NCI-H226 (cell line): ENCODE measurements around the gene DYRK1A.

Experiments used
- DNase-seq: peaks from one replicate; pipeline ENCODE4 v3.0.0-alpha.2; 2015

The DYRK1A gene

DNA sequence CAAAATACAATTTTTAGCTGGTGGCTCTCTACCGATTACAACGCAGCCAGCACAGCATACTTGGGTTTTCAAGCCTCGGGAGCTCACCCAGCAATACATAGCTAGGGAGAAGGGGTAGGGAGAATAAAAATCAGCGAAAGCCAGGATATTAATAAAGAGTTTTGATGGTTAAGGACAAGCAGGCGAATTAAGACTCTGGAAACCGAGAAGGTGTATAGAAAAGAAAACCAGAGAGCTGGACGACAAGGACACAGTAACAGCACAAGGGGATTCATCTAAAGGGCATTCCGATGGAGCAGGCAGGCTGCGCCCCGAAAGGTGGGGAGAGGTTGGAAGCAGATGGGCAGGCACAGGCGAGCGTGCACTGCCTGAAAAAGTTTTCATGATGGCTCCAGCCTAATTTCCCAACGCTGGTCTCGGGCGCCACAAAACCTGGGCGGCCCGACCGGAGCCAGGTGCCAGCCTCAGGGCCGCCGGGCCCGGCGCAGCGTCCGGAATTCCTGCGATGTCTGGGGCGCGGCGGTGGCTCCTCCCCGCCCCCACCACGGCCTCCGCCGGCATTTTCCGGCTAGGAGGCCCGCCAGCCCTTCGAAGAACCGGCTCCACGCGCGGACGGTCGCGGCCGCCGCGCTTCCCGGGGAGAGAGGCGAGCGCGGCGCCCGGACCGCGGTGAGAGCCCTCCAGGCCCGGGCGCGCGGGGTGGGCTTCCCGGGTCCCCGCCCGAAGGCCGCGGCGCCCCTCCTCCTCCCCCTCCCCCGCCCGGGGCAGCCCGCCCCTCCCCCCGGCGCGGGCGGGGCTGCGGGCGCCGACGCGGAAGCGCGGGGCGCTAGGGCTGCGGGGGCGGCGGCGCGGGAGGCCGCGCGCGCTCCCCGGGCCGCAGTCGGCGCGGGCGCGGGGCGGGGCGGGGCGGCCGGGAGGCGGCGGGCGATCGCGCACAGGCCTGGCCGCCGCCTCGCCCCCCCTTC, 774 bp upstream of the DYRK1A start:
- peak; percentile 70 for DNase-seq

DNA sequence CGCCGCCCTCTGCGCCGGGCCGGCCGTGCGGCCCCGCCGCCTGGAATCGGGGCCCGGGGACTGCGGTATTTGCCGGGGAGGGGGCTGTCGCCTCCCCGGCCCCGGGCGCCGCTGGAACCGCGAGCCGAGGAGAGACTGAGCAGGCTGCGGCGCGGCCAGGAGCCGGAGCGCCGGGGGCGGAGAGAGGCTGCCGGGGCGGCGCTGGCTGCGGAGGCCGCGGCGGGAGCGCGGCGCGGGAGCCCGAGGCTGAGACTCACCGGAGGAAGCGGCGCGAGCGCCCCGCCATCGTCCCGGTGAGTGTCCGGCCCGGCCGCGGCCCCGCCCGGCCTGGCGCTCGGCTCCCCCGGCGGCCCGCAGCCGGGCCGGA, 746 bp downstream of the DYRK1A start:
- no peak for DNase-seq

DNA sequence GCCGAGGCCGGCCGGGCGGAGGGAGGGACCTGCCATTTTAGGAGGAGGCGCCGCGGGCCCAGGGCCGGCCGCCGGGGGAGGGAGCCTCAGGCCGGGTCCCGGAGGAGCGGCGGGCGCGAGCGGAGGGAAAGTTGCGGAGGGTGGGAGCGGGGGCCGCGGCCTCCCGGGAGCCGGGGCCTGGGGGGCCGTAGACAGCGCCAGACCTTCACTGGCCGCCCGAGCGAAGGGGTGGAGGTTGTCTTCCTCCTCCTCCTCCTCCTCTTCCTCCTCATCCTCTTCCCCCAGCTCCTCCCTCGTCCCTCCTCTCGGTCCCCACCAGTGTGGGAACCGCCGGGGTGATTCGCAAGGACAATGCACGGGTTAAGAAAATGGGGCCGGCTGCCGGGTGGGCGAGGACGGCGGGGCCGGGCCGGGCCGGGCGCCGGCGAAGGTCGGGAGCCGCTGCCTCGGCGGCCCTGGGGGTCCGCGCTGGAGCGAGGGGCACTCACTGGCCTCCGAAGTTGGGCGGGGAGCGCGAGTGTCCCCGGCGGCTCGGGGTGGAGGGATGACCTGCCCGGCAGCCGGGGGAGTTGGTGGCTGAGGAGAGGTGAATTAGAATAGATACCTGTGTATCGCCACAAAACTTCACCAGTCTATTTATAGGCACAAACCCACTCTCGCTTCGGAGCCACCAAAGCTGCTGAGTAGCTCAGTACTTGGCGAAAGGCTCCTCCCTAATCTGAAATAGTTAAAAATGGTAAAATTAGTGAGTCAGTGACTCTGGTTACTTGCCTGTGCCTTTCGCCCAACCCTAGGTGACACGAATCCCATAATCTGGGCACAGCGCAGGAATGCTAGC, 1.3 kb downstream of the DYRK1A start:
- DNase-seq = no peak

DNA sequence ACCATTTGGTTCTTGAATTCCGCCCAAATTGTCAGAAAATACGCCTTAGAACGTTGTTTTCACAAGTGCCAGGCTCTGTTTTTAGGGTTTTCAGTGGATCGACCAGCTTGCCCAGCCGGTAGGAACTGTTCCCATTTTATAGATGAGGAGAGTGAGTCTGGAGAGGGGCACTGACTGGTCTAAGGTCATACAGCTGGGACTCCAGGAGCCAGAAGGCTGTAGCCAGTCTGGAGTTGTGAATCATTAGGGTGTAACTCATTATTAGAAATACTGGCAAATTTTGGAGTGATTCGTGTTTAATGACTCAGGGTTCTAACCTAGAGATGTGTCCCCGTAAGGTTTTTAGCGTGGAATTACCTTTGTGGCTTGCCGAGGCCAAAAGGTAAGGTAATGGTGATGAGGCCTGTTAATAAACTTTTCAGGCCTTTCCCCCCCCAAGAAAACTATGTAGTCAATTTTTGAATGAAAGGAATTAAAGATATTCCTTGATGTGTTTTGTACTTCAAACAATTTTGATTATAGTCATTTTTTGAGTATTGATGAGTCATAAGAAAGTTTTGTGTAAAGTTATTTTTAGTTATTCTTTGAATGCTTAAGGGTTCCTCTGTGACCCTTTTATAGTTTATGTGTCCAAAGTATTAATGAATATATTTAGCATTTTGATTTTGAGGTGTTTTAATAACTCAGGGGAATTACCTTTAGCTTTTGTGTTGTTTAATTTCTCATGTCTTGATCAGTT, 2.1 kb downstream of the DYRK1A start:
- peak; percentile 18 for DNase-seq

DNA sequence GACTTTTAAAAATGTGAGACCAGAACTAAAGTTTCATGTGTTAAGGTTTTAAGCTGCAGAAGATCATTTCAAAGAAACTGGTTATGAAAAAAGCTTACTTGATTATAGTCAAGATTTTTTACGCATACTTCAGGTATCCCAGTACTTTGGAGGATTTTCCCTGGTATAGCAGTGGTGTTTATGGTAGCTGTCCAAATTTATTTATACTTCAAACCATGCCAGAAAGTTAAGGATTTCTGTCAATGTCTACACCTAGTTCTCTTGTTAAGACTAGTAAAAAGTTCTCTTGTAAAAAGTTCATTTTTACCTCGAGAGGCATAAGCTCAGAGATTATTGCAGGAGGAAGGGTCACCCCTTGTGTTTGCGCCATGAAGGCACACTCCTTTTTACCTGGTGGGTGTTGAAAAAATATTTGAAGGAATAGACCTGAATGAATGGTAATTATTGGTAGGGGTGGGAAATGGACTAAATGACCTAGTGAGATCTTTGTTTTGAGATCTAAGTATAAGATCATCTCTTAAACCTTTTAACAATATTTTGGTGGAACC, 2.8 kb downstream of the DYRK1A start:
- no peak for DNase-seq

DNA sequence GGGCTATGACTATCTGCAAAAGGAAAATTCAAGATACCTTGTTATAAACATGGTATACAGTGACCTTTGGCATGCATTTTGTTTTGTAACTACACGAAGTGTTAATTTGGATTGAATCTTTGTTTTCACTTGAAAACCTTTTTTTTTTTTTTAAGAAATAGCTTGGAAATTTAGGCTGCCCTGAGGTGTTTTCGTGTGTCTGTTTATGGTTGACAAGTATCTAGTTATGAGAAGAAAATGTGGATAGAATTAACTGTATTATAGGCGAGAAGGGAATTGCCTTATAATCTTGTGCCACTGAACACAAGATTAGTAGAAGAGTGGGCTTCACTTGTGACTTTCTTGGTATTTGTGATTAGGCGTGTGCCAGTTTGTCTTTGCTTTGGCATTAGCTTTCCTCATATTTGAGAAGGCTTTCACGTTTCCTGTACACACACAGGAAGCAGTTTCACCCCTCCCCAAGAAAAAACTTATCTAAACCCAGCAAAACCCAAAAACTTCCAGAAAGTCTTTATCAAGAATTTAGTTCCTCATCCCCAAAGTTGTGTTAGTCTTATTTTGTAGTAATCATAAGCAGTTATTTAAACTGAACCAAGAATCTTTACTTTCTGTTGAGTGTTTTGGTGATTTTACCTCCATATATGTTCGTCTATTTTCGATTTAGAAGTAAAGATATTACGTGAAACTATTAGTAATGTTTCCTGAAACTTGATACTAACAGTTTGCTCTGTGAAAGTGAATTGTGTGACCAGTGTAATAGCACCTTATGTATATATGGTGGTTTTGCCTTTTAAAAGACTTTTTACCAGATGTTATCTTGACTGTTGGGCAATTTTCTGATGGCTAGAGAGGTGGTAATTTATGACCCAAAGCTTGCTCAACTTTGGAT, 3.8 kb downstream of the DYRK1A start:
- DNase-seq = peak; percentile 54

DNA sequence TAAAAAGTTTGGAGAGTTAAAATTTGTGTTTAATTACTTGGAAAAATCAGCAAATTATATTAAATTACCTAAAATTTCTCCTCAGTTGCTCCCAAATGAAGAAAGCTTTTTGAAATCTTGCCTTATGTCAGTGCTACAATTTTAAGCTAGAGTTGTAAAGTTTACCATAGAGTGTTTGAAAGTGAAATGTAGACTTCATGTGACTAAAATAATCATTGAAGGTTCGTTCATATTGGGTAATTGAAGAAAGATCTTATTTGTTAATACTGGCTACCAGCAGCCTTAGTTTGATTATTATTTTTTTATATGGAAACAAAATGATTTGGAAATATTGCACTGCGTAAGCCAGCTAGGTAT, 4.4 kb downstream of the DYRK1A start:
- DNase-seq = no peak

DNA sequence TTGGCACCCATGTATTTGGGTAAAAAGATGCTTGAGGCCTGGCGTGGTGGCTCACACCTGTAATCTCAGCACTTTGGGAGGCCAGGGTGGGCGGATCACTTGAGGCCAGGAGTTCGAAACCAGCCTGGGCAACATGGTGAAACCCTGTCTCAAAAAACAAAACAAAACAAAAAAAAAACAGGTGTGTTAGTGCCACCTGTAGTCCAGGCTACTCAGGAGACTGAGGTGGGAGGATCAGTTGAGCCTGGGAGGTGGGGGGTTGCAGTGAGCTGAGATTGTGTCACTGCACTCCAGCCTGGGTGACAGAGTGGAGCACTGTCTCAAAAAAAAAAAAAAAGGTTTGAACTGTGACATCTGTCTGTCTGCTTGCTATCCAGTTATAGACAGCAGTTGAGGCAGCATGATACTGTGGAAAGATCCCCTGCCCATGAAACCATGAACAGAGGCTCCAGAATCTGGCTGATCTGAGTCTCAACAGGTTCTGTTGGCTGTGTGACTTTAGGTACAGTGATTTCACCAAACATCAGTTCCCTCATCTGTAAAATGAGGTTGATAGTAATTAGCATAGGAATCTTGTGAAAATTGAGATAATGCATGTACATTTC, 5.7 kb downstream of the DYRK1A start:
- no peak for DNase-seq

DNA sequence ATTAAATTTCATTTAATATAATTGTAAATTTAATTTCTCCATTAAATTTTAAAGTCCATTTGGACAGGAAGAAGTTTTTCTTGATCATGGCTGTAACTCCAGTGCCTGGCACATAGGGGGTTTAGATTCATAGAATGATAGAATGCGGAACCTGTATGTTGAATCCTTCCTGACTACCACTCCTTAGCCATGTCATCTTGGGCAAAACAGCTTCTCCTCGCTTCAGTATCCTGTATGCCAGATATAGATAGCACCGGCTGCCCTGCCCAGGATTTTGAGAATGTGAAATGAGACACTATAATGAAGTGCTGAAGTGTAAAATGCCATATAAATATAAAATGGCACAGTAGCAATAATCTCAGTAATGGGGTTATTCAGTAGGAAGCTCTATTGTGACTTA, 6.4 kb downstream of the DYRK1A start:
- no peak for DNase-seq

DNA sequence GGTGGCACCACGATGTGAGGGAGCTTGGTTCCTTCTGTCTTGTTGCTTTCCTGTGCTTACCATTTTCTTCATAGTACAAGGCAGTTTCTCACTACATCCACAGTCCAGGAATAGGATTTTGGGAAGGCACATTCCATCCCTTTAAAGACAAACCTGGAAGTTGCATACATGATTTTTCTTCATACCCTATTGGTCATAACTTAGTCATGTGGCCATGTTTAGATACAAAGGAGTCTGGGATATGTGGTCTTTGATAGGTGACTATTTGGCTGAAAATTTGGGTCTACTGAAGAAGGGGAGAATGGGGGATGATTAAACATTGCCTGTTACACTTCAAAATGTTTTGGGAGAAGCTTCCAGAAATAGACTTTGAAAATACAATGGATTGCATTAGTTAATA, 7.0 kb downstream of the DYRK1A start:
- no peak for DNase-seq

DNA sequence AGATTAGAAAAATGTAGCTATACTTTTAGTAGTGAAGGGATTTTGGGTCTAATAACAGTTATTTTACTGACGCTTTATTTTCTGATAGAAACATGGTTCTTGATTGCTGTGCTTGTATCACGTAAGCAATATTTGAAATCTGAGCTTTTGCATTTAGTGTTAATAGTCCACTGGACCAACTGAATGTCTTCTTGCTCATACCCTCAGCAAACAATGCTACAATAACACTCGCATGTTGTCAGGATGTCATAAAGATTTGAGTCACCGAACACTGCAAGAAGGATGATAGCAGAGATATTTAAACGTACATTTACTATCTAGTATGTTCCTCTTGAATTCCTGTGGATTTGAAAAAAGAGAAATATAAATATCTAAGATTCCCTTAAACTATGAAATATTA, 7.5 kb downstream of the DYRK1A start:
- DNase-seq = no peak

DNA sequence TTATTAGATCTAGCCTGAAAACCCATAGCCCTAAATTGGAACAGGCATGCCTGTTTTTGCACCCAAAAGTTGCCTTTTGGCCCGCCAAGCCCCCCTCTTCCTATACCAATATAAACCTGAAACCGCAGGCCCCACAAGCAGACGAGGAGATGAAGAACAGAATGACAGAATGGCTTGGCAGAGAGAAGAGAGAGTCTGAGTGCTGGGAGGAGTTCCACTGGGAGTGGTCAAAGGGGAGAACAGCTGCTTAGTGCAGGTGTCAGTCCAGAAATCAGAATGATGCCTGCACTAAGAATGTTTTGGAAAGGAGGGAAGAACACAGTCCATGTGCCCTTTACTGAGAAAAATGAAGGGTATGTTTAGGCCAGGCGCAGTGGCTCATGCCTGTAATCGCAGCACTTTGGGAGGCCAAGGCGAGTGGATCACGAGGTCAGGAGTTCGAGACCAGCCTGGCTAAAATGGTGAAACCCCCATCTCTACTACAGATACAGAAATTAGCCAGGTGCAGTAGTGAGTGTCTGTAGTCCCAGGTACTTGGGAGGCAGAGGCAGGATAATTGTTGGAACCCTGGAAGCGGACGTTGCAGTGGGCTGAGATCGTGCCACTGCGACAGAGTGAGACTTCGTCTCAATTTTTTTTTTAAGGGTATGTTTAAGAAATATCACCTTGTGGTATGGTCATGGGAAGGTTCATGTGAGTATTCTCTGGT, 9.4 kb downstream of the DYRK1A start:
- DNase-seq = no peak

DNA sequence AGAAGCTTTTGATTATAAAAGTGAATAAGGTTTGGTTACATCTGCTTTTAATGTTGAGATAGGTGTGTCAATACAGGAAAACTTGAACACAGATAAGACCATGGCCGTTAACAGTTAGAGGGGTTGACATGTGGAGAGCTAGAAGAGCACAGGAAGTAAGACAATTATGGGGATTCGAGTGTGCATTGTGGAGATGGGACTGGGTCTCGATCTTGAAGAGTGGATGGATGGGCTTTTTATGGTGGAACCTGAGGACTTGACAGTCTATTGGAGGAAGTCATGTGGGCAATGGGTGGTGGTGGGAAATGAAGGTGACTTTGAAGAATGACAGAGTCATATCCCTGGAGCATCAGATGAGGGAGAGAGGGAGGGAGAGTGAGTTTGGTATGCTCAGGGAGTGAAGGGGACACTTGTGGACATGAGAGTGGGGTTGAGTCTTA, 12.1 kb downstream of the DYRK1A start:
- DNase-seq = no peak

DNA sequence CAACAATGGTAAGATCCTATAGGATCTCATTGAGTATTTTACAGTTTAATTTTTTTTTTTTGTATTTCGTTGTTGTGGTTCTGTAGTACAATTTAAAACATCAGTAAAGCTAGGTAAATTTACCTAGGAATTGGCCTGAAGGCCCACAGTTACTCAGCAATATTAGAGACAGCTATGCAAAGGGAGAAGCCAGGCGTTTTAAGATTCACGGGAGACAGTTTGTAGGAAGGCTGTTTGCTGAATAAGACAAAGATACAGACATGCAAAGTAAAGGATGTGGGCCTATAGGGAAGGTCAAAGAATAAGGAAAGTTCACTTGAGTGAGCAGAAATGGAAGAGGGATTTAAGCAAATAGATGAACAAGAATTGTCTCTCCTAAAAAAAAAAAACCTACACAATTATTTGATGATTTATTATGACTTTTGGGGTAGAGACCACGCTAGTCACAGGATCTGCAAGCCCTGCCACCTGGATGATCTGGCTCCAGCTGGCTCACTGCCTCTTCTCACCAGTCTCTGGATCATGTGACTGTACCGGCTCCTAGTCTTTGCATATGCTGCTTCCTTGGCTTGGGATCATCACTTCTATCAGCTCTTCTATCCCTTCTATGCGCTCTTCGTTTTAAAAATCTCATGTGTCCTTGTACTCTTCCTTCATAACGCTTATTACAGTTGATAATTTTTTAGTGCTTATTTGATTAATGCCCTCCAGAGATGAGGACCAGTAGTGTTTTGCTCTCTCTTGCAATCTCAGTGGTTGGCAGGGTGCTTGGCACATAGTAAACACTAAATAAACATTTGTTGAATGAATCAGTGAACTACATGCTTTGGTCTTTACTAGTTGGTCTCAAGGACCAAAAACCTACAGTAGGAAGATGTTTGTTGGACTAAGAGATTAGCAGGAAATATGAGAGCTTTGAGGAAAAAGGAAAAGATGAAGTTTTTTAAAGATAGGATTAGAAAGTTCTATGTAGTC, 14.1 kb downstream of the DYRK1A start:
- DNase-seq = no peak

DNA sequence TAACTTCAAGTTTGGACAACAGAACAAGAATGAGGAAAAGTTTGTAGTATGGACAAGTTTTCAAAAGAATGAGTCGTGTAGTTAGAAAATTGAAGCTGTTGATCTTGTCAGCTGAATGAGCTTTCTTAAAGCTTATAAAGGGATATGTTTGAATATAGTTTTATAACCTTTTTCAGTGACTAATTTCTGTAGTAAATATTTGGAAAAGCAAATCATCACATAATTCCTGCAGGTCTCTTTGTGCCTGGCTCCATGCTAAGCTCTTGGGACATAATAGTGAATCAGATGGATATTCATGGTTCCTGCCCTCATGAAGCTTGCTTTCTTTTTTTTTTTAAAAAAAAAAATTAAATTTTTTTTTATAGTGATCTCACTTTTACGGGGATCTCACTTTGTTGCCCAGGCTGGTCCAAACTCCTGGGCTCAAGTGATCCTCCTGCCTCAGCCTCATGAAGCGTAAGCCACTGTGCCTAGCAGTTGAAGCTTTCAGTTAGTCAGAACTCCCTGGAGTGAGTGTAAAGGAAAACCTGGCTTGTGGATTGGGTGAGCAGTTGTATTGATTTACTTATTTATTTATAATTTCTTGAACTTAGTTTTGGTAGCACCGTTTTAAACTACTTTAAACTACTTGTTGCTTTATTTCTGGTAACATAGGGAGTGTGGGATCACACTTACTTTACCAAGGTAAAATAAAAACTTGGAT, 15.5 kb downstream of the DYRK1A start:
- no peak for DNase-seq

DNA sequence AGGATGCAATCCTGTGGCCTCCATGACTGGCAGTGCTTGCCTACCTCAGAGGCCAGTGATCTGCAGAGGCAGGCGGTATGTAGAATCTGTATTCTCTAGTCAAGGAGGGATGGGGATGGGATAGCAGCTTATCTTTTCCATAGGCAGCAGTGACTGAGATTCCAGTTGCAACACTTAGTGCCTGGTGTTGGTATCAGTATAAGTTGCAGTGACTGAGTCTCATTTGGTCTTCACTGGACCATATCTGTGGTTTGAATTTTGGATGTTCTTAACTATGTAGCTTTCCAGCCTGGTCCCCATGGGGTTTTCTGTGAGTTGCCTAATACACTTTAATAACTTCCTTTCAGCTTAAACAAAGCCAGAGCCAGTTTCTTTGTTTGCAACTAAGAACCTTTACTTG, 16.5 kb downstream of the DYRK1A start:
- no peak for DNase-seq

DNA sequence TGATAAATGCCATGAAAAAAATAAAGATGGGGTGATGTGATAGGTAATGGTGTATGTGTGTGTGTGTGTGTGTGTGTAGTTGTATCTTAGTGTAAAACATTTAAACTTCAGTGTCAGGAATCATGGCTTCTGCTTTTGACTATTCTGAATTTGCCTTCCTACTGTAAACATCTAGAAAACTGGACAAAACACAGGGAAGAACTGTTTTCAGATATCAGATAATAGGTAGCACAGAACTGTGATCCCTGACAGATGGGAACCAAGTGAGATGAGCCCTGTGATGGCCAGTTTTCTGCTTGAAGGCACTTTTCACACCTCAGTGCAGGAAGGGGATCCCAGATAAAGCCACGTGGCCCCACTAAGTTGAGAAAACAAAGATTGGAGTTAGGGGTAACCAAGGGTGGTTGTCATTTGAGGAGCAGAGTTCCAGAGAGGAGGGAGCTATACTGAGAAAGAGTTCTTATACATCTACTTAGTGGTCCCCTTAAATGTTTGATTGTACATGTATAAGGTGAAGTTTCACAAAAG, 17.3 kb downstream of the DYRK1A start:
- no peak for DNase-seq

DNA sequence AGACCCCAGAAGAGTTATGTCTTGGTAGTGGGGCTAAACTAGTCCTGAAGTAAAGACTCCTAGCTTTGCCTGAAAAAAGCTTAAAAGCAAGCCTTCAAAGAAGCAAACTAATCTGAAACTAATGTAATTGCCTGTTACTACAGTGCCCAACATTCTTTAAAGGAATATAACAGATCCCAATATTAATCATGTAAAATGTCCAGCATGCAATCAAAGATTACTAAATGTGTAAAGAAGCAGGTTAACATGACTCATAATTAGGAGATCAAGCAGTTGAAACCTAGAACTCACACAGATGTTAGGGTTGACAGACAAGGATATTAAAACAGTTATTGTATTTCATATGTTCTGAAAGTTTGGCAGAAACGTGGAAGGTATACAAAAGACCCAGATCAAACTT, 17.8 kb downstream of the DYRK1A start:
- no peak for DNase-seq
